A549 (cell line): Measurements from ENCODE around the gene PKP1.

Experiments
- CBX2 ChIP-seq: fragments of 200-600 bp; sonication (generic); IDR thresholded peaks from 2 replicates; pipeline ENCODE4 v1.6.1; 2016; ENCODE audit warnings: low read depth, mild to moderate bottlenecking, borderline replicate concordance
- E2F6 ChIP-seq: IDR thresholded peaks from 2 replicates; pipeline ENCODE4 v1.6.1; 2012; ENCODE audit warnings: low read depth, borderline replicate concordance
- ELK1 ChIP-seq: fragments of 150-350 bp; IDR thresholded peaks from 2 replicates; pipeline ENCODE4 v1.6.1; 2014; ENCODE audit warnings: low read depth, mild to moderate bottlenecking, low read length
- EP300 ChIP-seq, 2 experiments: fragments of >200 bp; sonication (Bioruptor Twin); formaldehyde crosslinking; IDR thresholded peaks; 2 replicates in 1 of 2; 3 replicates in 1 of 2; pipeline ENCODE4 v1.6.1; 2016 to 2017
- NR3C1 ChIP-seq: fragments of >200 bp; sonication (Bioruptor Twin); formaldehyde crosslinking; IDR thresholded peaks from 3 replicates; pipeline ENCODE4 v1.6.1; 2017
- RCOR1 ChIP-seq: fragments of 150-350 bp; IDR thresholded peaks from 2 replicates; pipeline ENCODE4 v1.6.1; 2014; ENCODE audit warnings: antibody characterized with exemption, low read length, low read depth
- SMC3 ChIP-seq: fragments of >200 bp; sonication (Bioruptor Twin); formaldehyde crosslinking; IDR thresholded peaks from 3 replicates; pipeline ENCODE4 v1.6.1; 2018; ENCODE audit warnings: inconsistent platforms
- USF2 ChIP-seq: fragments of 450-650 bp; IDR thresholded peaks from 2 replicates; pipeline ENCODE4 v1.6.1; 2014; ENCODE audit warnings: antibody characterized with exemption
- TF ChIP-seq, protein P1 (sequence below): fragments of 200-600 bp; sonication (generic); IDR thresholded peaks from 2 replicates; pipeline ENCODE4 v1.6.1; 2016; ENCODE audit warnings: antibody characterized with exemption, mild to moderate bottlenecking, moderate library complexity

DNA sequence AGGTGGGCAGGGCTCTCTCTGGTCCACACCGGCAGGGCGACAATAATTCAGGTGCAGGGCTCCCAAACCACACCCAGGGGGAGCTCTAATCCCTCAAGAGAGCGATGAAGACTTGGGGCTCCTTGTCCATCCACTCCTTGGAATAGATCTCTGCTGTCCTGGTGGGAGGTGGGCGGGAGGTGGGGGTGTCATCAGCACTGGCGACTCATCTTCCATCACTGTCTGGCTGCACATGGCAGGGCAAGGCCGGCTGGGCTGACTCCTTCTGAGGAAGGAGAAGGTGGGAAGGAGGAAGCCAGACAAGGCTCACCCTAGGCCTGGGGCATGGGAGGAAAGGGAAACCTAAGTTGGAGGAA, 64.9 kb downstream of the PKP1 start:
- TF ChIP-seq RCOR1, result no peak
- no peak for TF ChIP-seq NR3C1
- TF ChIP-seq EP300 (IDR thresholded peaks at IDR 0.05), result no peak
- TF ChIP-seq, protein P1, sequence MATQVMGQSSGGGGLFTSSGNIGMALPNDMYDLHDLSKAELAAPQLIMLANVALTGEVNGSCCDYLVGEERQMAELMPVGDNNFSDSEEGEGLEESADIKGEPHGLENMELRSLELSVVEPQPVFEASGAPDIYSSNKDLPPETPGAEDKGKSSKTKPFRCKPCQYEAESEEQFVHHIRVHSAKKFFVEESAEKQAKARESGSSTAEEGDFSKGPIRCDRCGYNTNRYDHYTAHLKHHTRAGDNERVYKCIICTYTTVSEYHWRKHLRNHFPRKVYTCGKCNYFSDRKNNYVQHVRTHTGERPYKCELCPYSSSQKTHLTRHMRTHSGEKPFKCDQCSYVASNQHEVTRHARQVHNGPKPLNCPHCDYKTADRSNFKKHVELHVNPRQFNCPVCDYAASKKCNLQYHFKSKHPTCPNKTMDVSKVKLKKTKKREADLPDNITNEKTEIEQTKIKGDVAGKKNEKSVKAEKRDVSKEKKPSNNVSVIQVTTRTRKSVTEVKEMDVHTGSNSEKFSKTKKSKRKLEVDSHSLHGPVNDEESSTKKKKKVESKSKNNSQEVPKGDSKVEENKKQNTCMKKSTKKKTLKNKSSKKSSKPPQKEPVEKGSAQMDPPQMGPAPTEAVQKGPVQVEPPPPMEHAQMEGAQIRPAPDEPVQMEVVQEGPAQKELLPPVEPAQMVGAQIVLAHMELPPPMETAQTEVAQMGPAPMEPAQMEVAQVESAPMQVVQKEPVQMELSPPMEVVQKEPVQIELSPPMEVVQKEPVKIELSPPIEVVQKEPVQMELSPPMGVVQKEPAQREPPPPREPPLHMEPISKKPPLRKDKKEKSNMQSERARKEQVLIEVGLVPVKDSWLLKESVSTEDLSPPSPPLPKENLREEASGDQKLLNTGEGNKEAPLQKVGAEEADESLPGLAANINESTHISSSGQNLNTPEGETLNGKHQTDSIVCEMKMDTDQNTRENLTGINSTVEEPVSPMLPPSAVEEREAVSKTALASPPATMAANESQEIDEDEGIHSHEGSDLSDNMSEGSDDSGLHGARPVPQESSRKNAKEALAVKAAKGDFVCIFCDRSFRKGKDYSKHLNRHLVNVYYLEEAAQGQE, result no peak
- peak; percentile 56 for TF ChIP-seq SMC3
- no peak for TF ChIP-seq CBX2
- no peak for TF ChIP-seq E2F6
- TF ChIP-seq USF2, result no peak
- TF ChIP-seq ELK1, result no peak
